Liver (tissue), 9 donors: ENCODE data around the gene SGPL1. TPM values are rescaled to one million over a fixed set of nuclear protein-coding genes. Genes with fewer than 3 reads are reported as not detected.

Experiments
- DNase-seq: peaks from one replicate; pipeline ENCODE4 v3.0.0-alpha.2; 2017; ENCODE audit warnings: low spot score
- H3K27ac ChIP-seq, 2 donors: one replicate each; pipeline ENCODE4 v1.7.0; 2013; ENCODE audit warnings: inconsistent platforms in 2 of 2, low read length in 2 of 2, control low read depth in 1 of 2, low read depth in 1 of 2, mild to moderate bottlenecking in 1 of 2
- H3K27me3 ChIP-seq, 4 donors: one replicate each; pipeline versions ENCODE4 v1.6.1 to v1.7.0; 2013; ENCODE audit warnings: low read length in 3 of 4, inconsistent platforms in 1 of 4, mild to moderate bottlenecking in 1 of 4, moderate library complexity in 1 of 4; ENCODE audit not compliant: control insufficient read depth in 4 of 4, insufficient read depth in 4 of 4
- H3K36me3 ChIP-seq, 4 donors: one replicate each; pipeline versions ENCODE4 v1.6.1 to v1.7.0; 2013; ENCODE audit warnings: low read length in 3 of 4, mild to moderate bottlenecking in 3 of 4, low read depth in 1 of 4, moderate library complexity in 1 of 4; ENCODE audit not compliant: control insufficient read depth in 4 of 4, insufficient read depth in 3 of 4
- H3K4me1 ChIP-seq, 4 donors: one replicate each; pipeline versions ENCODE4 v1.6.1 to v1.7.0; 2013; ENCODE audit warnings: low read length in 3 of 4, mild to moderate bottlenecking in 3 of 4, moderate library complexity in 1 of 4; ENCODE audit not compliant: control insufficient read depth in 4 of 4, insufficient read depth in 4 of 4
- H3K4me3 ChIP-seq, 3 donors: one replicate each; pipeline versions ENCODE4 v1.6.1 to v1.7.0; 2013; ENCODE audit warnings: low read length in 3 of 3, control low read depth in 1 of 3, low read depth in 1 of 3, mild to moderate bottlenecking in 1 of 3
- H3K9ac ChIP-seq, 2 donors: one replicate each; pipeline ENCODE4 v1.7.0; 2013; ENCODE audit warnings: low read length in 2 of 2, mild to moderate bottlenecking in 2 of 2, moderate library complexity in 2 of 2, control low read depth in 1 of 2, low read depth in 1 of 2
- H3K9me3 ChIP-seq, 4 donors: one replicate each; pipeline versions ENCODE4 v1.6.1 to v1.7.0; 2013; ENCODE audit warnings: low read length in 3 of 4; ENCODE audit not compliant: control insufficient read depth in 4 of 4
- EGR1 ChIP-seq, 2 donors: IDR thresholded peaks; 2 replicates each; pipeline ENCODE4 v1.6.1; 2016 to 2018; ENCODE audit warnings: antibody characterized with exemption in 2 of 2, low read depth in 2 of 2
- FOXA1 ChIP-seq: IDR thresholded peaks from 2 replicates; pipeline ENCODE4 v1.6.1; 2016; ENCODE audit warnings: antibody characterized with exemption
- FOXA2 ChIP-seq: IDR thresholded peaks from 2 replicates; pipeline ENCODE4 v1.6.1; 2016; ENCODE audit warnings: antibody characterized with exemption
- GABPA ChIP-seq, 2 donors: IDR thresholded peaks in 1 of 2; conservative IDR thresholded peaks in 1 of 2; 2 replicates each; pipeline ENCODE4 v1.6.1; 2016; ENCODE audit warnings: antibody characterized with exemption in 2 of 2, mild to moderate bottlenecking in 1 of 2, moderate library complexity in 1 of 2
- HNF4A ChIP-seq, 2 donors: conservative IDR thresholded peaks; 2 replicates each; pipeline ENCODE4 v1.6.1; 2016; ENCODE audit warnings: antibody characterized with exemption in 2 of 2, mild to moderate bottlenecking in 2 of 2
- HNF4G ChIP-seq: IDR thresholded peaks from 2 replicates; pipeline ENCODE4 v1.6.1; 2016; ENCODE audit warnings: antibody characterized with exemption
- NR2F2 ChIP-seq: IDR thresholded peaks from 2 replicates; pipeline ENCODE4 v1.6.1; 2016; ENCODE audit warnings: antibody characterized with exemption
- RAD21 ChIP-seq, 2 donors: IDR thresholded peaks; 2 replicates each; pipeline ENCODE4 v1.6.1; 2016; ENCODE audit warnings: antibody characterized with exemption in 2 of 2, mild to moderate bottlenecking in 2 of 2
- RXRA ChIP-seq, 2 donors: IDR thresholded peaks; 2 replicates each; pipeline ENCODE4 v1.6.1; 2017 to 2018; ENCODE audit warnings: antibody characterized with exemption in 2 of 2, mild to moderate bottlenecking in 1 of 2
- SP1 ChIP-seq: IDR thresholded peaks from 2 replicates; pipeline ENCODE4 v1.6.1; 2018; ENCODE audit warnings: antibody characterized with exemption, mild to moderate bottlenecking
- TAF1 ChIP-seq: conservative IDR thresholded peaks from 2 replicates; pipeline ENCODE4 v1.6.1; 2016; ENCODE audit warnings: antibody characterized with exemption, mild to moderate bottlenecking
- YY1 ChIP-seq: IDR thresholded peaks from 2 replicates; pipeline ENCODE4 v1.6.1; 2016; ENCODE audit warnings: antibody characterized with exemption, mild to moderate bottlenecking
- WGBS: extraction: QIAGEN DNeasy Blood & Tissue Kit; methylation state at CpG from one replicate; pipeline ENCODE4 v1.1.7; 2013; 5-methylcytosine and 5-hydroxymethylcytosine counted together
- polyA plus RNA-seq, 2 donors: library from polyadenylated mRNA; stranded (reverse) in 1 of 2; unstranded in 1 of 2; fragments of 200-250 nt in 1 of 2; fragments of >200 nt in 1 of 2; fragmentation: Nextera tagmentation in 1 of 2; extraction: Ambion mirVana in 1 of 2; gene quantifications; one replicate each; pipeline versions ENCODE4 v1.2.1 to v1.2.3, GENCODE V29; 2013 to 2015
- total RNA-seq, 2 donors: library from RNA; depleted of rRNA; stranded (reverse); fragments of >200 nt; gene quantifications; one replicate each; pipeline ENCODE4 v1.2.3, GENCODE V29; 2014
- TF ChIP-seq, protein P1 (sequence below): IDR thresholded peaks from 2 replicates; pipeline ENCODE4 v1.6.1; 2016; ENCODE audit warnings: antibody characterized with exemption, mild to moderate bottlenecking
- TF ChIP-seq, protein P2 (sequence below): IDR thresholded peaks from 2 replicates; pipeline ENCODE4 v1.6.1; 2016; ENCODE audit warnings: antibody characterized with exemption
- TF ChIP-seq, protein P3 (sequence below): fragments of 150-350 bp; IDR thresholded peaks from 2 replicates; pipeline ENCODE4 v1.5.1; 2017; ENCODE audit warnings: improper control_type of control experiment, low read depth, low read length; ENCODE audit not compliant: missing input control
- TF ChIP-seq, protein P4 (sequence below): IDR thresholded peaks from 2 replicates; pipeline ENCODE4 v1.6.1; 2016; ENCODE audit warnings: antibody characterized with exemption
- donor health status: healthy.
- donor health status: healthy.
- donor health status: healthy.
- donor health status: healthy.
- donor health status: healthy.

SGPL1 gene
- total and polyA plus RNA-seq, 4 donors: 11.8 to 37.1 (median 16.8) TPM

DNA sequence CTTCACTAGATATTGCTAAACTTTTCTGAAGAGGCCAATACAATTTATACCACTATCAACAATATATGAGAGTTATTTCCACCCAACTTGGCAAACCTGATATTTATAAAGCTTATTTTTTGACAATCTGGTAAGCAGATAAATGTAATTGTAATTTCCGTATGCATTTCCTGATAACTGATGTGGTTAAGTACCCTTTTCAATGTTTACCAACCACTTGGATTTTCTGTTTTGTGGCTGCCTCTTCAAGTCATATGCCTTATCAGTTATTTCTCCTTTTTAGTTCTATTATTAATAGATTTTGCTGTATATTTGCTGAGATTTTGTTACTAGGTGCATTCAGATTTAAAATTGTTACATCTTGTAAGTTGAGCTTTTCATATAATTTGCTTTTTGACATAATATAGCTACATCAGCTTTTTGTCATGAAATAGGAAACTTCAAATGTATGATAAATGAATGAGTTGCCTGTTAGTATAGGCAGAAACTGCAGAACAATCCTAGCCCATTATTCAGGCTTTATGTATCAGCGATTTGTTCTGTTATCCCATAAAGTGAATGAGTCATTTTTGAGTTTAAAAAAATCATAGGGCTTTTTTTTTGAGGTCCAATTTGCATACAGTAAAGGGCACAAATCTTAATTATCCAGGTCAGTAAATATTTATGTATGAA, 11.5 kb downstream of the SGPL1 start:
- 78% methylated on average over 2 of the region's 2 CpGs for WGBS
- H3K4me3 ChIP-seq: no peak overlapping the region

DNA sequence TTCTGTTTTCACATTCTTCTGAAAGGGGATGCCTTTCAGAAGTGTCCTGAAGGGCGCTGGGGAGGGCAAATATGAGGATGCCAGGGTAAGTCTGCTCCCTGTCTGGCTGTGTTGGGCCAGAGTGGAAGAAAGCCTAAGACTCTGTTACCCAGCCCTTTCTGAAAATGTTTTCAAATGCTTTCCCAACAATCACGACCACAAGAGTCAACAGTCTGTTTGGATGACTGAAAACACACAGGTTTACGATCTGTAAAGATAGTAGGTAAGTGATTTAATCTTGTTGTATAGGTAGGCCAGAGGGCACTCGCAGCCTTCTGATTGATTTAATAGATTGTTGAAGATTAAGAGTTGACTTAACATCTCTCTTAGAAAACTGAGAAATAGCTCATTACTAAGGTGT, 13.2 kb downstream of the SGPL1 start:
- DNase-seq: no peak
- no peak overlapping the region for H3K27ac ChIP-seq
- peaks cover 2 to 9% (median 4%) of the 10 kb centered on the region in 4 donors for H3K4me1 ChIP-seq
- no peak overlapping the region for H3K9ac ChIP-seq
- H3K27me3 ChIP-seq: no peaks in the 10 kb centered on the region
- no peaks in the 10 kb centered on the region for H3K9me3 ChIP-seq
- no peak for TF ChIP-seq FOXA1
- TF ChIP-seq, protein P1, sequence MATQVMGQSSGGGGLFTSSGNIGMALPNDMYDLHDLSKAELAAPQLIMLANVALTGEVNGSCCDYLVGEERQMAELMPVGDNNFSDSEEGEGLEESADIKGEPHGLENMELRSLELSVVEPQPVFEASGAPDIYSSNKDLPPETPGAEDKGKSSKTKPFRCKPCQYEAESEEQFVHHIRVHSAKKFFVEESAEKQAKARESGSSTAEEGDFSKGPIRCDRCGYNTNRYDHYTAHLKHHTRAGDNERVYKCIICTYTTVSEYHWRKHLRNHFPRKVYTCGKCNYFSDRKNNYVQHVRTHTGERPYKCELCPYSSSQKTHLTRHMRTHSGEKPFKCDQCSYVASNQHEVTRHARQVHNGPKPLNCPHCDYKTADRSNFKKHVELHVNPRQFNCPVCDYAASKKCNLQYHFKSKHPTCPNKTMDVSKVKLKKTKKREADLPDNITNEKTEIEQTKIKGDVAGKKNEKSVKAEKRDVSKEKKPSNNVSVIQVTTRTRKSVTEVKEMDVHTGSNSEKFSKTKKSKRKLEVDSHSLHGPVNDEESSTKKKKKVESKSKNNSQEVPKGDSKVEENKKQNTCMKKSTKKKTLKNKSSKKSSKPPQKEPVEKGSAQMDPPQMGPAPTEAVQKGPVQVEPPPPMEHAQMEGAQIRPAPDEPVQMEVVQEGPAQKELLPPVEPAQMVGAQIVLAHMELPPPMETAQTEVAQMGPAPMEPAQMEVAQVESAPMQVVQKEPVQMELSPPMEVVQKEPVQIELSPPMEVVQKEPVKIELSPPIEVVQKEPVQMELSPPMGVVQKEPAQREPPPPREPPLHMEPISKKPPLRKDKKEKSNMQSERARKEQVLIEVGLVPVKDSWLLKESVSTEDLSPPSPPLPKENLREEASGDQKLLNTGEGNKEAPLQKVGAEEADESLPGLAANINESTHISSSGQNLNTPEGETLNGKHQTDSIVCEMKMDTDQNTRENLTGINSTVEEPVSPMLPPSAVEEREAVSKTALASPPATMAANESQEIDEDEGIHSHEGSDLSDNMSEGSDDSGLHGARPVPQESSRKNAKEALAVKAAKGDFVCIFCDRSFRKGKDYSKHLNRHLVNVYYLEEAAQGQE: no peak
- TF ChIP-seq, protein P2, sequence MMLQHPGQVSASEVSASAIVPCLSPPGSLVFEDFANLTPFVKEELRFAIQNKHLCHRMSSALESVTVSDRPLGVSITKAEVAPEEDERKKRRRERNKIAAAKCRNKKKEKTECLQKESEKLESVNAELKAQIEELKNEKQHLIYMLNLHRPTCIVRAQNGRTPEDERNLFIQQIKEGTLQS: no peak
- no peak for TF ChIP-seq TAF1
- no peak for TF ChIP-seq GABPA (IDR thresholded peaks at IDR 0.05 in 1 of 2, conservative IDR thresholded peaks at IDR 0.05 in 1 of 2)
- TF ChIP-seq RAD21 (IDR thresholded peaks at IDR 0.05): no peak
- TF ChIP-seq, protein P3, sequence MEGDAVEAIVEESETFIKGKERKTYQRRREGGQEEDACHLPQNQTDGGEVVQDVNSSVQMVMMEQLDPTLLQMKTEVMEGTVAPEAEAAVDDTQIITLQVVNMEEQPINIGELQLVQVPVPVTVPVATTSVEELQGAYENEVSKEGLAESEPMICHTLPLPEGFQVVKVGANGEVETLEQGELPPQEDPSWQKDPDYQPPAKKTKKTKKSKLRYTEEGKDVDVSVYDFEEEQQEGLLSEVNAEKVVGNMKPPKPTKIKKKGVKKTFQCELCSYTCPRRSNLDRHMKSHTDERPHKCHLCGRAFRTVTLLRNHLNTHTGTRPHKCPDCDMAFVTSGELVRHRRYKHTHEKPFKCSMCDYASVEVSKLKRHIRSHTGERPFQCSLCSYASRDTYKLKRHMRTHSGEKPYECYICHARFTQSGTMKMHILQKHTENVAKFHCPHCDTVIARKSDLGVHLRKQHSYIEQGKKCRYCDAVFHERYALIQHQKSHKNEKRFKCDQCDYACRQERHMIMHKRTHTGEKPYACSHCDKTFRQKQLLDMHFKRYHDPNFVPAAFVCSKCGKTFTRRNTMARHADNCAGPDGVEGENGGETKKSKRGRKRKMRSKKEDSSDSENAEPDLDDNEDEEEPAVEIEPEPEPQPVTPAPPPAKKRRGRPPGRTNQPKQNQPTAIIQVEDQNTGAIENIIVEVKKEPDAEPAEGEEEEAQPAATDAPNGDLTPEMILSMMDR: no peak
- TF ChIP-seq FOXA2: no peak
- no peak for TF ChIP-seq RXRA (IDR thresholded peaks at IDR 0.05)
- no peak for TF ChIP-seq SP1
- 76% methylated on average over 4 of the region's 4 CpGs for WGBS
- no peak overlapping the region for H3K4me3 ChIP-seq
- peaks cover 0 to 9% (median 4%) of the 10 kb centered on the region in 4 donors for H3K36me3 ChIP-seq

More for the DNA sequence above, 11.5 kb downstream of the SGPL1 start:
- peaks cover 0 to 8% (median 4%) of the 10 kb centered on the region in 4 donors for H3K4me1 ChIP-seq
- no peak overlapping the region for H3K27ac ChIP-seq
- no peak overlapping the region for H3K9ac ChIP-seq
- no peaks in the 10 kb centered on the region for H3K9me3 ChIP-seq
- no peaks in the 10 kb centered on the region for H3K27me3 ChIP-seq
- H3K36me3 ChIP-seq: peaks cover 0 to 9% (median 4%) of the 10 kb centered on the region in 4 donors
- no peak for DNase-seq
- TF ChIP-seq TAF1 (no peak), HNF4G (no peak), SP1 (no peak), EGR1 (IDR thresholded peaks at IDR 0.05; ENCODE audit: low read depth in 2 of 2) (no peak), HNF4A (conservative IDR thresholded peaks at IDR 0.05) (no peak), YY1 (no peak), NR2F2 (no peak), RXRA (IDR thresholded peaks at IDR 0.05) (no peak), FOXA2 (no peak)
- TF ChIP-seq, protein P4, sequence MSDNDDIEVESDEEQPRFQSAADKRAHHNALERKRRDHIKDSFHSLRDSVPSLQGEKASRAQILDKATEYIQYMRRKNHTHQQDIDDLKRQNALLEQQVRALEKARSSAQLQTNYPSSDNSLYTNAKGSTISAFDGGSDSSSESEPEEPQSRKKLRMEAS: no peak
